GM20000 (cell line): Measurements from ENCODE around the gene AIG1.

Experiments used
- DNase-seq: peaks from one replicate; pipeline ENCODE4 v3.0.0; 2012; ENCODE audit warnings: low spot score
- TF ChIP-seq, protein P1 (sequence below): IDR thresholded peaks from 2 replicates; pipeline ENCODE4 v1.5.1; 2012; ENCODE audit warnings: mild to moderate bottlenecking, control low read depth; ENCODE audit errors: extremely low read depth, missing control alignments

AIG1 gene

DNA sequence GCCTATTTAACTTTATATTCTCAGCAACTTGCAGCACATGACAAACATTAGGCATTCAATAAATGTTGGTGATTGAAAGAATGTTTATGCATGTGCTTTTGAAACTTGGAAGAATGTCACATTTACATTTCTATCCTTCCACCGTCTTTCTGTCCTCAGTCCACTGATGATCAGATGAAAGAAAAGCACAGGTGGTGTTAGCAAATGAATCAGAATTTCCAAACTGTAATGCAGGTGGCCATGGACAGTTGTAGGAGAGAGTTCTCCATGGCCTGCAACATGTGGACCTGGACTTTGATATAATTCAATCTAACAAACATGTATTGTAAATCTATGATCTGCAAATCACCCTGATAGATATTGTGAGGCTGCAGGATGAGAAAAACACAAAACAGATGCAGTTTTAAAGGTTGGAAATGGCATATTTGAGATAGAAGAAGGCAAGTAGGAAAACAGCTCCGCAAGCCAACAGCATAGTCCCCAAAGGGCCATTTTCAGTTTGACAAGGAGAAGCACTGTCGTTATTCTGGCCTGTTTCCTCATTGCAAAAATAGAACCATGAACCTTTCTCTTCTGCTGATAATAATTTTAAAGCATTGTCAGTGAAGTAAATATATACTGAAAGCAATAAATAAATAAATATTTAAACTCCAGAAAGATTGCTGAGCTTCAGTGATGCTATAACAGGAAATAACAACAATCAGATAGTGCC lies 119.4 kb downstream of the AIG1 start:
- DNase-seq: no peak
- TF ChIP-seq, protein P1, sequence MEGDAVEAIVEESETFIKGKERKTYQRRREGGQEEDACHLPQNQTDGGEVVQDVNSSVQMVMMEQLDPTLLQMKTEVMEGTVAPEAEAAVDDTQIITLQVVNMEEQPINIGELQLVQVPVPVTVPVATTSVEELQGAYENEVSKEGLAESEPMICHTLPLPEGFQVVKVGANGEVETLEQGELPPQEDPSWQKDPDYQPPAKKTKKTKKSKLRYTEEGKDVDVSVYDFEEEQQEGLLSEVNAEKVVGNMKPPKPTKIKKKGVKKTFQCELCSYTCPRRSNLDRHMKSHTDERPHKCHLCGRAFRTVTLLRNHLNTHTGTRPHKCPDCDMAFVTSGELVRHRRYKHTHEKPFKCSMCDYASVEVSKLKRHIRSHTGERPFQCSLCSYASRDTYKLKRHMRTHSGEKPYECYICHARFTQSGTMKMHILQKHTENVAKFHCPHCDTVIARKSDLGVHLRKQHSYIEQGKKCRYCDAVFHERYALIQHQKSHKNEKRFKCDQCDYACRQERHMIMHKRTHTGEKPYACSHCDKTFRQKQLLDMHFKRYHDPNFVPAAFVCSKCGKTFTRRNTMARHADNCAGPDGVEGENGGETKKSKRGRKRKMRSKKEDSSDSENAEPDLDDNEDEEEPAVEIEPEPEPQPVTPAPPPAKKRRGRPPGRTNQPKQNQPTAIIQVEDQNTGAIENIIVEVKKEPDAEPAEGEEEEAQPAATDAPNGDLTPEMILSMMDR: no peak

DNA sequence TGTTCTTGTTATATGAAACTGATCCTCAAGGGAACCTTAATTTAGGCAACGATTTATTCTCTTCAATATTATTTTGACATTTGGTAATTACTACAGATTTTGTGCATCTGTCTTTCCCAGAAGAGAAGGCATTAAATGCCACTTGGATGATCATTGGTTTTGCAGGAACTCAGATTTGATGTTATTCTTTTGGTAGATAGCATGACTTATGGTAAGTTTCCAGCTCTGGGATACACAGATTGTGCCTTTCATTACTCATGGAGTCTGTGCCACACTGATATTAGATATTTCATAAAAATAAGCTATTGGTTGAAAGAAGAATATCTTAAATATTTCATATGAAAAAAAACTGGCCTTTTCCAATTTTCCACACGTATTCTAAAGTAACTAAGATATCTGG lies 120.1 kb downstream of the AIG1 start:
- TF ChIP-seq, protein P1: no peak
- no peak for DNase-seq

DNA sequence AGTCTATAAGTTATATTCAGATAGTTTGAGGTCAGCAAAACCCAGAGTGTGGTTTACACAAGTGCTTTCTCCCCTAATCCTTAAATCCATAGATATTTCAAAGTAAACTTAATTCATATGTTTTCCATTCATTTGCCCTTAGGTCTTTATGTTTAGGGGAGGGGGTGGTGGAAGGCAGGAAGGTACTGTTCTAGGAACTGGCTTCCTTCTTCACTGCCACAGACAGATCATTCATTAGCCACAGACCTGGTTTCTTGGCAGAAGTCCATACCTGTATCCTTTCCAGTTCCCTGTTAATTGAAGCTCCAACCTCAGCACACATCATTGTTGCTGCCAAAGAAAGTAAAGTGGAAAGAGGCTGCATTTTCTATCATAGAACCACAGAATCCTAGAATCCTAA lies 123.0 kb downstream of the AIG1 start:
- TF ChIP-seq, protein P1: no peak
- no peak for DNase-seq

DNA sequence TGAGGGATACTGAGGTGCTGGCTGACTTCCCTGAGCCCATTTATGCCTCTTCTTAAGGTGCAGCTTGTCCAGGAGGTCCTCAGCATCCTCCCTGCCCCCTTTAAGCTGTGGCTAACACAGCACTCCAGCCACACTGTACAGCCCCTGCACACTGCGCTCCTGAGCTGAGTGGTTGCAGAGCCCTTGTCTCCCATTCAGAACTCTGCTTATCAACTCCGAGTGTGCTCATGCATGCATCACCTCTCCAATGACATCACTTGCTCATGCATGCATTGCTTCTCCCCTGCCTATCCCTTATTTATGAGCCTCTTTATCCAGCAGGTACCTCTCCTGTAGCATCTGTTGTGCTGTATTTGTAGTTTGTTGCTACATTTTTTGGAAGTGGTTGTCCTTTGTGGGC lies 124.6 kb downstream of the AIG1 start:
- DNase-seq: no peak
- TF ChIP-seq, protein P1: no peak

DNA sequence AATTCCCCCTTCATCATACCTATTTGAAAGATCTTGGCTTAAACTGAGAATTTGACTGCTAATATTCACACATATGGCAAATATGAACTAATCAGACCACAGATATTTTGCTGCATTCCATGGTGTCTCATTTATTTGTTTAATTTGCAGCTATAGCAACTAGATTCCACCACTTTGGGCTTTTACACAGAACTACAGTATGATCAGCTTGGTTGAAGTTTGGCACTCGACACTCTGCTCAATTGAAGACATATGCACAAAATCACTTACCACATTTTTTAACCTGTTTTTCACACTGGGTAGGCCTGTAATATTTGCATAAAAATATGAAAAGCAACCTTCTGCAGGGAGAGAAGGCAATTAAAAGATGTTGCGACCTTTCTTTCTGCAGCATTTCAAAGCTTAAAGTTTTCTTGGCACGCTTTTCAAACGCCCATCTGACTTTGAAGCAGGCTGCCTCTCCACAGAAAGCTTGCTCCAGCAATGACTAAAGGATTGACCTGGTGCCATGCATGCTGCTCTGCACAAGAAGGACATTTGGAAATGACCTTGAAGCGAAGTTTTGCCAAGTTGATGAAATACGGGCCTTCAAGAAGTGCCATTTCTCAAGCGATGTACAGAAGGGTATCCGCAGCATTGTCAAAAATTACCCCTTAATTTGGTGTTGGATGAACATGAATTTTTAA lies 126.7 kb downstream of the AIG1 start:
- no peak for DNase-seq
- TF ChIP-seq, protein P1: no peak

DNA sequence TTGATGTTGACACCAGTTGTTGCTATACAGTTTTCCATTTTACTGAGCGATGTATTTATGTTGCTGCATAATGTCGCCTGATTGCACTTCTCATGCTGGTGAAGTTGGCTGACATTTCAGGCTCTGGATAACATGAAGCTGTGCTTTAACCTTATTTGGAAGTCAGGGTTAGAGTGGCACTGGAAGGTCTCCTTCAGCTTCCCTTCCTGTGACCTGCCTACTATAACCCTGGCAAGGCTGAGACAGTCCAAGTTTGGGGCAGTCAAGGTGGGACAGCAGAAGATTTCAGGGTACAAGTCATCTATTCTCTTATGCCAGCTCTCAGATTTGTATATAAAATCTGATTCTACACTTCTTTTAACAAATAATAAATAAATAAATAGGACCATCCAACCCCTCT lies 127.6 kb downstream of the AIG1 start:
- no peak for DNase-seq
- TF ChIP-seq, protein P1: no peak

DNA sequence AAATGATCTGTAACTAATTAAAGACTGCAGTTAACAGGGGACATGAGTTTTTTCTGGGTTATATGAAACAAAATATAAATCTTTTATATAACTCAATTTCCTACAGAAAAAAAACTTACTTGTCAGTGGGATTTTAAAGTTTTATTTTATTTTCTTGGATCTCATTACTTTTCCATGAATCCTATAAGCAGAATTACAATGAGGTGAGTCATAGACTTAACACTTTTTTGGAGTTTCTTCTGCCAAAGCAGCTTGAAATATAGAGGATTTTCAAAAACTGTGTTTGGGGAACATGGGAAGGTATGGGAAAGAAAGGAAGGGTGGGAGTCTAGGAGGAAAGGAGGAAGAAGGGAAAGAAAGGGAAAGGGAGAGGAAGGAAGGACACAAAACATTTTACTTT lies 130.7 kb downstream of the AIG1 start:
- no peak for DNase-seq
- TF ChIP-seq, protein P1: no peak
